NCI-H2196 treated with DMSO at 0.1 percent for 48 hours (cell line): Measurements from ENCODE around the gene MARK1.
A peak's percentile ranks its signal among the peaks of the same experiment; 100 is the strongest.

Source experiments
- DNase-seq: peaks from one replicate; lab custom pipeline; 2025; ENCODE audit not compliant: unreplicated experiment; lab: John Stamatoyannopoulos, UW

Gene MARK1

GRCh38 chr1:220527908-220528678, at the start of gene MARK1:
Gene MARK1, plus strand, starts transcription at chr1:220528136. Its CDS starts 687 bp downstream, at chr1:220528823.
- DNase-seq, result peak; percentile 43

- no peak for DNase-seq
These were observed 44.2 kb upstream of the MARK1 start for GRCh38 chr1:220483700-220484099.

- no peak for DNase-seq
These were observed 43.8 kb upstream of the MARK1 start for GRCh38 chr1:220484135-220484534.

- no peak for DNase-seq
These were observed 42.8 kb upstream of the MARK1 start for GRCh38 chr1:220485131-220485530.

GRCh38 chr1:220485791-220486190, 42.1 kb upstream of the MARK1 start:
- DNase-seq, result no peak

- DNase-seq, result peak; percentile 75
These were observed 40.6 kb upstream of the MARK1 start for GRCh38 chr1:220487297-220487820.

GRCh38 chr1:220491891-220492290, 36.0 kb upstream of the MARK1 start:
- no peak for DNase-seq

GRCh38 chr1:220497220-220497947, 30.6 kb upstream of the MARK1 start:
- no peak for DNase-seq

GRCh38 chr1:220498188-220498587, 29.7 kb upstream of the MARK1 start:
- DNase-seq, result no peak

- DNase-seq, result no peak
These were observed 27.6 kb upstream of the MARK1 start for GRCh38 chr1:220500372-220500771.

- no peak for DNase-seq
These were observed 23.6 kb upstream of the MARK1 start for GRCh38 chr1:220504329-220504728.

GRCh38 chr1:220507085-220507484, 20.9 kb upstream of the MARK1 start:
- DNase-seq, result no peak

GRCh38 chr1:220511179-220511578, 16.8 kb upstream of the MARK1 start:
- no peak for DNase-seq

GRCh38 chr1:220511785-220512184, 16.2 kb upstream of the MARK1 start:
- no peak for DNase-seq

GRCh38 chr1:220513834-220514233, 14.1 kb upstream of the MARK1 start:
- DNase-seq, result no peak

- no peak for DNase-seq
These were observed 13.7 kb upstream of the MARK1 start for GRCh38 chr1:220514256-220514655.

- no peak for DNase-seq
These were observed 11.8 kb upstream of the MARK1 start for GRCh38 chr1:220516014-220516721.

- no peak for DNase-seq
These were observed 11.3 kb upstream of the MARK1 start for GRCh38 chr1:220516722-220517042.

- DNase-seq, result peak; percentile 82
These were observed 6.2 kb upstream of the MARK1 start for GRCh38 chr1:220521778-220522177.

GRCh38 chr1:220526294-220526693, 1.6 kb upstream of the MARK1 start:
- no peak for DNase-seq

- DNase-seq, result no peak
These were observed 543 bp upstream of the MARK1 start for GRCh38 chr1:220527279-220527907.
